ENCODE results near the gene ADGRD1.

The ADGRD1 gene

DNA sequence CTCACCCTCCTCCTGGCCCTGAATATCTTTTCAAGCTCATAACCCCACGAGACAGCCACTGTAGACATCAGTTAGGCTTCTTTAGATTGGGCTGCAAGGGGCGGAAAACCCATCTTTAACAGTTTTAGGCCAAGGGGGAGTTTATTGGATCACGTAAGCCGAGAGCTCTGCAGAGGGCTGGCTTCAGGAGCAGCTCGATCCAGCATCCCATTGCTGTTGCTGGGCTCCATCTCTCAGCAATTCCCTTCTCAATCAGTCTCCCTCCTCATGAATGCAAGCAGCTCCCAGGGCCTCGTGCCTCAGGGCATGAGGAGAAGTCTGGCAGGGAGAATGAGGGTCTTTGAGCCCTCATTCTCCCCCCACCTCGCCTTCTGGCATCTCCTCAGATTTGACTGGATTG is 59.4 kb downstream of the ADGRD1 start:
- peaks cover 19% of the 10 kb centered on the region for H3K27me3 Mint-ChIP-seq (ENCODE audit: low read depth, poor library complexity)
- H3K27ac Mint-ChIP-seq = no peak overlapping the region
- no peaks in the 10 kb centered on the region for H3K36me3 Mint-ChIP-seq (ENCODE audit: low read depth)
- peaks cover 47% of the 10 kb centered on the region for H3K4me1 Mint-ChIP-seq
- H3K9me3 Mint-ChIP-seq = no peaks in the 10 kb centered on the region
- H3K4me3 Mint-ChIP-seq = no peak overlapping the region
- TF ChIP-seq, protein P1, sequence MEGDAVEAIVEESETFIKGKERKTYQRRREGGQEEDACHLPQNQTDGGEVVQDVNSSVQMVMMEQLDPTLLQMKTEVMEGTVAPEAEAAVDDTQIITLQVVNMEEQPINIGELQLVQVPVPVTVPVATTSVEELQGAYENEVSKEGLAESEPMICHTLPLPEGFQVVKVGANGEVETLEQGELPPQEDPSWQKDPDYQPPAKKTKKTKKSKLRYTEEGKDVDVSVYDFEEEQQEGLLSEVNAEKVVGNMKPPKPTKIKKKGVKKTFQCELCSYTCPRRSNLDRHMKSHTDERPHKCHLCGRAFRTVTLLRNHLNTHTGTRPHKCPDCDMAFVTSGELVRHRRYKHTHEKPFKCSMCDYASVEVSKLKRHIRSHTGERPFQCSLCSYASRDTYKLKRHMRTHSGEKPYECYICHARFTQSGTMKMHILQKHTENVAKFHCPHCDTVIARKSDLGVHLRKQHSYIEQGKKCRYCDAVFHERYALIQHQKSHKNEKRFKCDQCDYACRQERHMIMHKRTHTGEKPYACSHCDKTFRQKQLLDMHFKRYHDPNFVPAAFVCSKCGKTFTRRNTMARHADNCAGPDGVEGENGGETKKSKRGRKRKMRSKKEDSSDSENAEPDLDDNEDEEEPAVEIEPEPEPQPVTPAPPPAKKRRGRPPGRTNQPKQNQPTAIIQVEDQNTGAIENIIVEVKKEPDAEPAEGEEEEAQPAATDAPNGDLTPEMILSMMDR (IDR thresholded peaks at IDR 0.05) = no peak
- DNase-seq = no peak

DNA sequence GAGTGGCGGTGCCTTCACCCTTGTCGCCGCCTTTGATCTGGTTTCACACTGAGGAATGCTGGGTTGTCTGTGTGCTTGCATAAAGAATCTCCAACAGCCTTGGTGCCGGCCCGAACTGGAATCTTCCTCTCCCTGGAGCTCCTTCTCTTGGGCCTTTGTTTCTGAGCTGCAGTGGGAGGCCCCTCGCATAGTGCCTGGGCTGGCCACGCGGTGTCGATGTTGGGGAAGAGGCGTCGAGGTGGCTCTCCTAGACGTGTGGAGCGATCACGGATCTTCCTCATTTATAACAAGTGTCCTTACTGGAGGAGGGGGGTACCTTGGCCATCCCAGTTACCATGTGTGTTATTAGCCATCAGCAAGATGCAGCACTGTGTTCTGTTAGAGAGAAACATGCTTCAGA is 60.6 kb downstream of the ADGRD1 start:
- H3K27me3 Mint-ChIP-seq (ENCODE audit: low read depth, poor library complexity) = peaks cover 25% of the 10 kb centered on the region
- H3K9me3 Mint-ChIP-seq = no peaks in the 10 kb centered on the region
- TF ChIP-seq, protein P1 (IDR thresholded peaks at IDR 0.05) = no peak

DNA sequence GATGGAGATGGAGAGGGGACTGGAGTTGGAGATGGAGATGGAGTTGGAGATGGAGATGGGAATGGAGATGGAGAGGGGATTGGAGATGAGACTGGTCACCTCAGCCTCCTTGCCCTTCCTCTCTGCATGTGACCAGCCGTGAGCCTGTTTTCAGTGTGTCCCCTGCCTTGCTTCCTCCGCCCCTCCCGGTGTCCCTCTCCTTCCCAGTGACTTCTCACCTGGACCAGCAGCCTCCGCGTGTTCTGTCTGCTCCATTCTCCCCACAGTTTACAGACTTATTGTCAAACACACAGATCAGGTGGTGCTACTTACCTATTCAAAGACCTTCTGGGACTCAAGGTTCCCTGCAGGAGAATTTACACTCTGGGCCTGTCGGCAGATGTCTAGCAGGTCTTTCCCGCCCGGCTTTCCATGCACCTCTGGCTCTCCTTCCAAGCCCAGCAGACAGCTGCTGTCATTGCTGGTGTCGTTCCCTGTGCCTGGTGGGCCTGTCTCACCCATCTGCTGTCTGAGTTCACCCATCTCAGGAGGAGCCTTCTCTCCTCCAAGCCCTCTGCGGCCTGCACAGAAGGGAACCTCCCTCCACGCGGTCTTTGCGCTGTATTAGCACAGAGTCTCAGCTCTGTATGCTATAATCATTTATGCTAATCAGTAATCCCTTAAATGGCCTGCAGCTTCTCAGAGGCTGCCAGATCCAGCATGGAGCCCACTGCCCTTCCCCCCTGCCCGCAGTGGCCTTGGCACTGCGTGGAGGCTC is 62.1 kb downstream of the ADGRD1 start:
- peaks cover 27% of the 10 kb centered on the region for H3K4me1 Mint-ChIP-seq
- no peaks in the 10 kb centered on the region for H3K36me3 Mint-ChIP-seq (ENCODE audit: low read depth)
- no peaks in the 10 kb centered on the region for H3K9me3 Mint-ChIP-seq
- no peak overlapping the region for H3K4me3 Mint-ChIP-seq
- TF ChIP-seq, protein P1 (IDR thresholded peaks at IDR 0.05) = no peak
- H3K27me3 Mint-ChIP-seq (ENCODE audit: low read depth, poor library complexity) = peaks cover 25% of the 10 kb centered on the region
- DNase-seq = no peak
- no peak overlapping the region for H3K27ac Mint-ChIP-seq

More for the DNA sequence above, 60.6 kb downstream of the ADGRD1 start:
- H3K36me3 Mint-ChIP-seq (ENCODE audit: low read depth) = no peaks in the 10 kb centered on the region
- DNase-seq = no peak
- H3K4me1 Mint-ChIP-seq = peaks cover 35% of the 10 kb centered on the region
- H3K4me3 Mint-ChIP-seq = no peak overlapping the region
- H3K27ac Mint-ChIP-seq = no peak overlapping the region

DNA sequence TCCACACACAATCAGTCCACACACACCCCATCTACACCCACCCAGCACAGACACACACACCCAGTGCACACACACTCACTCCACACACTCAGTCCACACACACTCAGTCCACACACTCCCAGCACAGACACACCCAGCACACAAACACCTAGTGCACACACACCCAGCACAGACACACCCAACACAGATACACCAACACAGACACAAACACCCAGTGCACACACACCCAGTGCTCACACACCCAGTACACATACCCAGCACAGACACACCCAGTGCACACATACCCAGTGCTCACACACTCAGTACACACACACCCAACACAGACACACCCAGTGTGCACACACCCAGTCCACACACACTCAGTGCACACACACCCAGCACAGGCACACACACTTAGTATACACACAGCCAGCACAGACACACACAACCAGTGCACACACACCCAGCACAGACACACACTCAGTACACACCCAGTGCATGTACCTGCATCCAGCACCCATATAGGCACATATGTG is 63.8 kb downstream of the ADGRD1 start:
- DNase-seq = no peak
- Mint-ChIP-seq H3K36me3 (ENCODE audit: low read depth) (no peaks in the 10 kb centered on the region), H3K27ac (no peak overlapping the region), H3K4me1 (peaks cover 31% of the 10 kb centered on the region), H3K9me3 (no peaks in the 10 kb centered on the region), H3K27me3 (ENCODE audit: low read depth, poor library complexity) (peaks cover 25% of the 10 kb centered on the region), H3K4me3 (no peak overlapping the region)
- TF ChIP-seq, protein P1 (IDR thresholded peaks at IDR 0.05) = no peak

DNA sequence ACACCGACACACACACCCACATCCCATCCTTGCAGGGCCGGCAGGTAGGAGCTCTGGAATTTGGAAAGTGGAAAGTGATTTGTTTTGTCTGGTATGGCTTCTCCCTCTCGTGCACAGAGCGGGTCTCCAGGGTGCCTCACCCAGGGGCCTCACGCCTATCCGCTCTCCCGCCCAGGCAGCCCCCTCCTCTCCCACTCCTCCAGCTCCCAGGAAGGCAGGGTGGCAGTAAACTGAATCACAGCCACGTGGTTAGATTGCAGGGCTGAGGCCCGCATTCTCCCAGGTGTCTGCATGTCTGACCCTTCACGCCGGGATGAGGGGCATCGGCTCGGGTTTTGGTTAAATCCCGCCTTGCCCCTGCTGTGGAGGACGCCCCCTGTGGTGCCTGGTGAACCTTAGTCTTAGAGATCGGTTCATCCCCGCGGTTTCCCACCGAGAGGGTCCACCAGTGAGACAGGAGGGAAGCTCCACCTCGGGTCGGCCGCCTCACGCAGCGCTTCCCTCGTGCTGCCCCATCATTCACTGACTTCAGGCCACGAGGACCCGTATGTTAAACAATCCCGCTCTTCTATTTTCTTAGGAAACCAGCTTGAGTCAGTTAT is 64.4 kb downstream of the ADGRD1 start:
- H3K27me3 Mint-ChIP-seq (ENCODE audit: low read depth, poor library complexity) = peaks cover 25% of the 10 kb centered on the region
- H3K36me3 Mint-ChIP-seq (ENCODE audit: low read depth) = no peaks in the 10 kb centered on the region
- no peak for DNase-seq
- TF ChIP-seq, protein P1 (IDR thresholded peaks at IDR 0.05) = no peak
- H3K4me1 Mint-ChIP-seq = peaks cover 31% of the 10 kb centered on the region
- no peak overlapping the region for H3K27ac Mint-ChIP-seq
- H3K9me3 Mint-ChIP-seq = no peaks in the 10 kb centered on the region
- no peak overlapping the region for H3K4me3 Mint-ChIP-seq

Measured in nephron progenitor cell (in vitro differentiated cells).